Tibial nerve (tissue), 3 donors: Measurements from ENCODE around the gene FAM120B.

ENCODE experiments used
- CTCF ChIP-seq, 5 experiments: fragments of 200-600 bp in 3 of 5; fragments of 450-650 bp in 2 of 5; sonication (generic) in 3 of 5; IDR thresholded peaks; one replicate each; pipeline ENCODE4 v1.5.1; 2016 to 2019; ENCODE audit warnings: antibody characterized with exemption in 5 of 5, mild to moderate bottlenecking in 3 of 5, moderate library complexity in 2 of 5
- POLR2A ChIP-seq, 2 donors: fragments of 450-650 bp; IDR thresholded peaks; one replicate each; pipeline ENCODE4 v1.6.1; 2017; ENCODE audit warnings: antibody characterized with exemption in 2 of 2, mild to moderate bottlenecking in 2 of 2, moderate library complexity in 2 of 2

GRCh38 chr6:170262489-170263088 lies 44.0 kb upstream of the FAM120B start:
- TF ChIP-seq CTCF (IDR thresholded peaks at IDR 0.05) (no peak), POLR2A (IDR thresholded peaks at IDR 0.05) (no peak)
